GM12878 (cell line): Measurements from ENCODE around the gene AGER.

Experiments used
- BMI1 ChIP-seq: fragments of 450-650 bp; IDR thresholded peaks from 2 replicates; pipeline ENCODE4 v1.6.1; 2016; ENCODE audit warnings: mild to moderate bottlenecking, moderate library complexity, borderline replicate concordance
- CTCF ChIP-seq, 3 experiments: IDR thresholded peaks in 2 of 3; conservative IDR thresholded peaks in 1 of 3; 2 replicates each; pipeline ENCODE4 v1.5.1; 2011; ENCODE audit warnings: low read depth in 3 of 3, low read length in 3 of 3, mild to moderate bottlenecking in 3 of 3, control low read depth in 2 of 3, moderate library complexity in 2 of 3, inconsistent platforms in 1 of 3, mixed read lengths in 1 of 3; ENCODE audit not compliant: control insufficient read depth in 2 of 3, insufficient read depth in 1 of 3; ENCODE audit errors: extremely low read depth in 1 of 3
- NR2C2 ChIP-seq: IDR thresholded peaks from 2 replicates; pipeline ENCODE4 v1.6.1; 2011; ENCODE audit warnings: borderline replicate concordance, low read depth; ENCODE audit not compliant: control insufficient read depth, insufficient read length
- POLR2A ChIP-seq: IDR thresholded peaks from 2 replicates; pipeline ENCODE4 v1.6.1; 2011; ENCODE audit warnings: low read depth, mild to moderate bottlenecking, low read length
- ZSCAN29 ChIP-seq: fragments of 450-650 bp; IDR thresholded peaks from 2 replicates; pipeline ENCODE4 v1.6.1; 2017; ENCODE audit warnings: mild to moderate bottlenecking, moderate library complexity

GRCh38 chr6:32176476-32177182 is 7.4 kb downstream of the AGER start:
- TF ChIP-seq BMI1 (no peak), CTCF (IDR thresholded peaks at IDR 0.05 in 2 of 3, conservative IDR thresholded peaks at IDR 0.05 in 1 of 3; ENCODE audit: control insufficient read depth in 2 of 3, extremely low read depth in 1 of 3, insufficient read depth in 1 of 3, low read depth in 3 of 3, low read length in 3 of 3) (no peak), POLR2A (no peak), ZSCAN29 (no peak), NR2C2 (no peak)
